Stimulated activated CD4-positive, alpha-beta T cell treated with anti-CD3 and anti-CD28 coated beads, Interleukin-12 subunit alpha, Interleukin-12 subunit beta, amount 100 ng/mL, for 24 hours (primary cell): Measurements from ENCODE around the gene CGN.

Source experiments
- DNase-seq, 2 experiments: peaks; one replicate each; pipeline ENCODE4 v3.0.0-alpha.2; 2020; ENCODE audit warnings: low read depth in 2 of 2

CGN gene

DNA sequence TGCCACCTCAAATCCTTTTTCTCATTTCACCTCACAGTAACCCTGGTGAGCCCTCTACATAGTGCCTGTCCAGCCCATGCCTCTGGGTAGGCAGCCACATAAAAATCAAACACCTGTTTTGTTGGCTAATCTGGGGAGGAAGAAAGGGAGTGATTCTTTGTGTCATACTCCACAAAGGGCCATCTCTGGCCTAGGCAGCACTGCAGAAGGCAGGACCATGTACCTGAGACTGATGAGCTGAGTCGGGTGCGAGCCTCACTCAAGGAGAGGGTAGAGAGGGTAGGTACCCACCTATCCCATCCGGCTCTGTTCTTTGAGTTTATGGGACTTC lies 36.7 kb downstream of the CGN start:
- no peak for DNase-seq

DNA sequence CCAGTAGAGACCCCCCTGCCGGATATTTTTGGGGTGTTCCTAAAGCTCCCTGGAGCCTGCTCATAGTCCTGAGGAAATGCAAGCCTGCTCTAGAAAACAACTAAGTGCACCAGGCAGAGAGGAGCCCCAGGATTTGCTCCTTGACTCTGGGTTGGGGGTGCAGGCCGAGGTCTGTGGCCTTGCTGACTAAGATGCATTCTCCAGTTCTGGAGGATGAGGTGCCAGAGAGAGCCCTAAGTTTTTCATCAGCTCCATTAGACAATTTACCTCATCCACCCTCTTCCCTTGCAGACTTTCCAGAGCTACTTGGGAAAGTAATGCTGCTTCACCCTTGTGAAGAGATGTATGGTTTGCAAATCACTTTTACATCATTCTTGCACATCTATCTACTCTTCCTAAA lies 38.0 kb downstream of the CGN start:
- DNase-seq, result no peak

DNA sequence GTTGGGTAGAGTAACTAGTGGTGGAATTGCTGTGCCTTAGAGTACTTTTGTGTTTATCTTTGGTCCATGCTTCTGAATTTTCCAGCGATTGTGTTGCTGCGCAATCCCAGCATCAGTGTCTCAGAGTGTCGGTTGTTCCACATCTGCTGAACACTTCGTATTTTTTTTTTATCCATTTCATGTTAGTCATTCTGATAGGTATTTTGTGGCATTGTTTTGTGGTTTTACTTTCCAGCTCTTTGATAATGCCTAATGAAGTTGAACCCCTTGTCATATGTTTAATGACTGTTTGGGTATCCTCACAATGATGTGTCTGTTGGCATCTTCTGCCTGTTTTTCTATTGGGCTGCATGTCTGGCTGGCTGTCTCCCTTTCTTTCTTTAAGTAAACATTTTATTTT lies 42.5 kb downstream of the CGN start:
- DNase-seq, result no peak

- DNase-seq, result no peak
Observed at GRCh38 chr1:151556052-151556451, 44.9 kb downstream of the CGN start.

GRCh38 chr1:151562661-151563060 lies 51.5 kb downstream of the CGN start:
- DNase-seq, result no peak

DNA sequence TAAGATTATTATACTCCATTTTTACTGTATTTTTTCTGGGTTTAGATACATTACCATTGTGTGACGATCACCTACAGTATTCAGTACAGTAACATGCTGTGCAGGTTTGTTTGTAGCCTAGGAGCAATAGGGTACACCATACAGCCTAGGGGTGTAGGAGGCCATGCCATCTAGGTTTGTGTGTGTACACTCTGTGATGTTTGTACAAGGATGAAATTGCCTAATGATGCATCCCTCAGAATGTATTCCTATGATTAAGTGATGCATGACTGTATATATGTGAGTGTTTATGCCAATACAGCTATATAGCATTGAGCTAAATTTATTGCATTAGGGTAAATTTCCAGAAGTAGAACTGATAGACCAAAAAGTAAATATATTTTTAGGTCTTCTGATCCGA lies 52.2 kb downstream of the CGN start:
- DNase-seq, result no peak

GRCh38 chr1:151565502-151566189 lies 54.5 kb downstream of the CGN start:
- no peak for DNase-seq

GRCh38 chr1:151568626-151569088 lies 57.5 kb downstream of the CGN start:
- DNase-seq, result no peak

DNA sequence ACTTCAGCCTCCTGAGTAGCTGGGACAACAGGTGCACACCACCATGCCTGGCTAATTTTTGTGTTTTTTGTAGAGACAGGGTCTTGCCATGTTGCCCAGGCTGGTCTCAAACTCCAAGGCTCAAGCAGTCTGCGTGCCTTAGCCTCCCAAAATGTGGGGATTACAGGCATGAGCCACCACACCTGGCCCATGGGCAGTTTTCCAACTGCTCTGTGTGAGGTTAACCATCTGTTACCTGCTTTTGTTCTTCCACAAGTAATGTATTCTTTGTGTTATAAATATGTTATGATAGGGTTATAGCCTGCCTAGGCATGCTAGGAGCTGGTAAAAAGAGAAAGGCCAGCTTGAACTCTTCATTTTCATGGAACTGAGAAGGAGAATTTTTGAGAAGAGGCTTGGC lies 59.6 kb downstream of the CGN start:
- DNase-seq, result no peak

DNA sequence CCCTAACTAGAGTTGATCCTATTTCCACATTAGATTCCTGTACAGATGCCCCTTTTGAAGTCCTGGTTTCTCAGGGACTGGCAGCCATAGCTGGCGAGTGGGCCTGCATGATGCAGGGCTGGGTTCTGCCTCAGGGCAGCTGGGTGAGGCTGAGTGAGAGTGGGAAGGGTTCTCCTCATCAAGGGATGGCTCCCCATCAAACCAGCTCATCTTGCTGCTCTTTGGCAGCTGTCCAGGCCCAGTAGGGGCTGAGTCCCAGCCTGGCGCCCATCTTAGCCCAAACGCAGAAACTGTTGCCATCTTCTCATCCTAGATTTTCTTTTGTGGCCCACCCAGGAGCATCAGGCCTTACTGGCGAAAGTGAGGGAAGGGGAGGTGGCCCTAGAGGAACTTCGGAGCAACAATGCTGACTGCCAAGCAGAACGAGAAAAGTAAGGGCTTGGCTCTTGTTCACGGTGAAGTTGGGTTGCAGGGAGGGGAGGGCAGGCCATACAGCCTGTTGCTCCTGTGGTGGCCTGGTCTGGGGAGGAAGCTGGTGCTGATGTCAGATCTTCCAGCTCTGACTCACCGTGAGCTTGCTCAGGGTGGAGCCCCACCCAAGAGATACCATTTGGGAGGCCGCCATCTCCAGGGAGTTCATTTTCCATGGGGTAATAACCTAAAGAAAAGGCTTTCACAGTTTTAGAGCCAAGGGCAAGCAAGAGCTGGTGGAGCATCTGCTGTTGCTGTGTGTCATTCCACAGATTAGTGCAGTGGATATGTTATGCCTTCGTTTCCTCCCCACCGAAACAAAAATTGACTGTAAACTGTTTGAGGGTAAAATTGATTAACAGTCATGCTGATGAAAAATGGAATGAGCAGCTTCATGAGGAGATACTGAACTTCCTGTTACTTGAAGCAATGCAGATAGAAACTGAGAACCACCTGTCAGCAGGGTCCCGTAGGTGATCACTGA lies 63.7 kb downstream of the CGN start:
- DNase-seq, result no peak

DNA sequence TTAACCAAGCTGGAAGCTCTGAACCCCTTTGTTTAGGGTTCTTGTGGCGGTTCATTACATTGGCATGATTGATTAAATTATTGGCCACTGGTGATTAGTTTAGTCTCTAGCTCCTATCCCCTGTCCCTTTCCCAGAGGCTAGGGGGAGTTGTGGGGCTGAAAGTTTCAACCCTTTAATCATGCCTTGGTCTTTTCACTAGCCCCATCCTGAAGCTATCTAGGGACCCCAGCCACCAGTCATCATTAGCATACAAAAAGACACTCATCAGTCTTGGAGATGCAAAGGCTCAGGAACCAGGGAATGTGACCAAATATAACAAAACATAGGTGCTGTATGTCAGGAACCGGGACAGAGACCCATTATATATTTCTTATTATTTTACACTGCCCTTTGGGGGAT lies 66.0 kb downstream of the CGN start:
- no peak for DNase-seq

- no peak for DNase-seq
Observed at GRCh38 chr1:151578941-151579340, 67.8 kb downstream of the CGN start.

DNA sequence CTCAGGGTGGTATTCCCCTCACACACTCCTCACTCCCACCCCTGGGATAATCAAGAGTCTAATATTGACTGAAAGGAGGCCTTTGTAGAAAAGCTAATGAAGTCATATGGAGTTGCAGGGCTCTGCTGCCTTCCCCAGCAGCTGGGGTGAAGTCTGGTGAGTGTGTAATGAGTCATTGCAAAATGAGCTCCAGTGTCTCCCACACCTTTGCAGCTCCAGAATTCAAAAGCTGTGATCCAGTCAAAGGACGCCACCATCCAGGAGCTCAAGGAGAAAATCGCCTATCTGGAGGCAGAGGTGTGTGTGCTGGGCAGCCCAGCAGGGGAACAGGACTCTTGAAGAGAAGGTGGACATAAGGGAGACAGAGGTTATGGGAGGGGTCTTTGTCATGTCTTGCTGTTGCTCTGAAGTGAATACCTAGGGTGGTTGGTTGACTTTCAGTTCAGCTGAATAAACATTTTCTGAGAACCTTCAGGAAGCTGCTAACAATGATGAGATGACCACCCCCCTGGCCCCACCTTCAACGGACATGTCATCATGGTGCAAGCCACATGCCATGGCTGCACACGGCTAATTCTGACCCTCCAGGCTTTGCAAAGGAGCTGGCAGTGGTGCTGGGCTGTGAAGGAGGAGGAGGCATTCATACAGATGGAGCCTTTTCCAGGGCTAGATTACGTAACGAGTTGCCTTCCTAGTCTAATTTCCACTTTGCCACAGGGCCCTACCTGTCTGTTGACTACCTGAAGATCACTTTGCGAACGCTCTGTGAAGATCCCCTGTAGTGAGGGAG lies 68.4 kb downstream of the CGN start:
- no peak for DNase-seq

GRCh38 chr1:151581451-151581850 lies 70.3 kb downstream of the CGN start:
- DNase-seq, result no peak

GRCh38 chr1:151581921-151582320 lies 70.7 kb downstream of the CGN start:
- DNase-seq, result no peak

GRCh38 chr1:151583796-151584195 lies 72.6 kb downstream of the CGN start:
- DNase-seq, result no peak

- no peak for DNase-seq
Observed at GRCh38 chr1:151584278-151584677, 73.1 kb downstream of the CGN start.

DNA sequence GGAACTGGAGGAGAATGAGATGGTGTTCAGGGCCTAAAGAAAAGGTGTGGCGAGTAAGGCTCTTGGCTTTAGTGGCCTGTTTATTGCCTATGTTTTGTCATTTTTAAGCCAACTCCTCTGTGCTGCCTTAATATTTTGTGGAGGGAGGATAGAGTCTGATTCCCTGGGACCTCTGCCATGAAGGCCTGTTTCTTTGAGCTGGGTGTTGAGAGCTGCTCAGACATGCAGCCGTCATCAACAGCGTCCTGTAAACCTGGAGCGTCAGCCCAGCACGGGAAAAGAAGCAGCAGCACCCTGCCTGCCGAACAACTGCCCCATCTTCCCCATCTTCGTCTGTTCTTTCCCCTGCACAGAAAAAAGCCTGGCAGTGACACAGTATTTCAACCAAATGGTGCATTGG lies 73.6 kb downstream of the CGN start:
- DNase-seq, result no peak

DNA sequence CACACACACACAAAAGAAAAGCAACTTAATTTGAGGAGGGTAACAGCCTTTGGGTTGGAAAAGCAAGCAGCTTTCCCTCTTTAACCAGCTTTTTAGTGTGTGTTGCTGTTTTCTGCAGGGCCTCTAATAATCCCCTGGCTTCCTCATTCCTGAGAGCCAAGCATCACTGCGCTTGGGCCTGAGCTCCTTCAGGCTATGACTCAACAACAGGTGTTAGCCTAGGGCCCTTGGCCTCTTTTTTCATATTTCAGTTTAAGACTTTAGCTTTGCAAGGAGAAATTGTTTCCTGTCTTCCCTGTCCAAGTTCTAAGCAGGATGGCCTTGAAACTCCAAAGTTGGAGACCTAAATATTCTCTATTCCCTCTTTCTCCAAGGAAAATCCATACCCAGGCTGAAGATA lies 74.4 kb downstream of the CGN start:
- DNase-seq, result no peak
